PC-3 (cell line): ENCODE results near the gene TYRP1.

Experiments
- EZH2 ChIP-seq: fragments of 300-600 bp; sonication (generic); IDR thresholded peaks from one replicate; pipeline ENCODE4 v1.6.1; 2017; ENCODE audit warnings: antibody characterized with exemption, mild to moderate bottlenecking, low read length; ENCODE audit not compliant: unreplicated experiment
- TF ChIP-seq, protein P1 (sequence below): fragments of 300-600 bp; sonication (generic); conservative IDR thresholded peaks from 2 replicates; pipeline ENCODE4 v1.5.1; 2017; ENCODE audit warnings: antibody characterized with exemption, low read depth, mild to moderate bottlenecking, low read length

DNA sequence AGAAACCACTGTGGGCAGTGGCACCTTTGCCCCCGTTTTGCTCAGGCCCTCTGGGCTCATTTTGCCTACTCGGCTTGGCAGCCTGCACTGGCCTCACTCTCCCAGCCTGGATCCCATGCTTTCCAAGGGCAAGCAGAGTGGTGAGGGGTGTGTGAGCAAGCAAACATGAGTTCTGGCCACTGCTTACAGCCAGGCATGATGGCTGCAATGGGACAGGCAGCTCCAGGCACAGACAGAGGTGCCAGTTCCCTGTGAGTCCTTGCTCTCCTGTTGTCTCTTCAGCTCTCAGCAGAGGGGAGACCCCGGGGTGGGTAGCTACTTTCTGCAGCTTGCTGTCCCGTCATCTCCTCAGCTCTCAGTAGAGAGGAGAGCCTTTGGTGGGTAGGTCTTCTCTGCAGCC lies 35.2 kb upstream of the TYRP1 start:
- TF ChIP-seq, protein P1, sequence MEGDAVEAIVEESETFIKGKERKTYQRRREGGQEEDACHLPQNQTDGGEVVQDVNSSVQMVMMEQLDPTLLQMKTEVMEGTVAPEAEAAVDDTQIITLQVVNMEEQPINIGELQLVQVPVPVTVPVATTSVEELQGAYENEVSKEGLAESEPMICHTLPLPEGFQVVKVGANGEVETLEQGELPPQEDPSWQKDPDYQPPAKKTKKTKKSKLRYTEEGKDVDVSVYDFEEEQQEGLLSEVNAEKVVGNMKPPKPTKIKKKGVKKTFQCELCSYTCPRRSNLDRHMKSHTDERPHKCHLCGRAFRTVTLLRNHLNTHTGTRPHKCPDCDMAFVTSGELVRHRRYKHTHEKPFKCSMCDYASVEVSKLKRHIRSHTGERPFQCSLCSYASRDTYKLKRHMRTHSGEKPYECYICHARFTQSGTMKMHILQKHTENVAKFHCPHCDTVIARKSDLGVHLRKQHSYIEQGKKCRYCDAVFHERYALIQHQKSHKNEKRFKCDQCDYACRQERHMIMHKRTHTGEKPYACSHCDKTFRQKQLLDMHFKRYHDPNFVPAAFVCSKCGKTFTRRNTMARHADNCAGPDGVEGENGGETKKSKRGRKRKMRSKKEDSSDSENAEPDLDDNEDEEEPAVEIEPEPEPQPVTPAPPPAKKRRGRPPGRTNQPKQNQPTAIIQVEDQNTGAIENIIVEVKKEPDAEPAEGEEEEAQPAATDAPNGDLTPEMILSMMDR, result no peak
- no peak for TF ChIP-seq EZH2
